Measurements from ENCODE around the gene RGSL1. TPM values are rescaled to one million over a fixed set of nuclear protein-coding genes. Genes with fewer than 3 reads are reported as not detected.
"Not testable (repeated sequence)": the region's sequence is repeated elsewhere in the genome, so short reads cannot be mapped to it uniquely, and the experiment has no call there.

RGSL1 gene
- total RNA-seq, 1 donor from 2014 or later = not detected

GRCh38 chr1:182444497-182444896, 5.4 kb upstream of the RGSL1 start:
- Histone ChIP-seq H3K27ac (ENCODE audit: low read depth, low read length) (no peak overlapping the region), H3K36me3 (ENCODE audit: control insufficient read depth in 3 of 3, insufficient read depth in 3 of 3, low read length in 3 of 3) (no peaks in the 10 kb centered on the region), H3K9ac (ENCODE audit: low read depth in 1 of 3, low read length in 3 of 3) (no peak overlapping the region), H3K27me3 (ENCODE audit: control insufficient read depth in 3 of 3, insufficient read depth in 3 of 3, low read length in 3 of 3) (no peaks in the 10 kb centered on the region), H3K9me3 (ENCODE audit: control insufficient read depth in 3 of 3, low read length in 3 of 3) (no peaks in the 10 kb centered on the region), H3K4me3 (ENCODE audit: low read length in 3 of 3) (no peak overlapping the region), H3K4me1 (ENCODE audit: control insufficient read depth in 3 of 3, insufficient read depth in 3 of 3, low read length in 3 of 3) (peaks cover 0 to 2% (median 0%) of the 10 kb centered on the region in 3 donors)

- no peaks in the 10 kb centered on the region for H3K36me3 ChIP-seq (ENCODE audit: control insufficient read depth in 3 of 3, insufficient read depth in 3 of 3, low read length in 3 of 3)
- H3K9me3 ChIP-seq (ENCODE audit: control insufficient read depth in 3 of 3, low read length in 3 of 3) = no peaks in the 10 kb centered on the region
- no peak overlapping the region for H3K4me3 ChIP-seq (ENCODE audit: low read length in 3 of 3)
- no peak overlapping the region for H3K9ac ChIP-seq (ENCODE audit: low read depth in 1 of 3, low read length in 3 of 3)
- H3K27me3 ChIP-seq (ENCODE audit: control insufficient read depth in 3 of 3, insufficient read depth in 3 of 3, low read length in 3 of 3) = no peaks in the 10 kb centered on the region
- H3K4me1 ChIP-seq (ENCODE audit: control insufficient read depth in 3 of 3, insufficient read depth in 3 of 3, low read length in 3 of 3) = peaks cover 0 to 2% (median 0%) of the 10 kb centered on the region in 3 donors
- H3K27ac ChIP-seq (ENCODE audit: low read depth, low read length) = no peak overlapping the region
Observed at GRCh38 chr1:182446033-182446669, 3.8 kb upstream of the RGSL1 start.

GRCh38 chr1:182447124-182447523, 2.8 kb upstream of the RGSL1 start:
- not testable (repeated sequence) for H3K36me3 ChIP-seq (ENCODE audit: control insufficient read depth in 3 of 3, insufficient read depth in 3 of 3, low read length in 3 of 3); H3K4me3 ChIP-seq (ENCODE audit: low read length in 3 of 3); H3K27me3 ChIP-seq (ENCODE audit: control insufficient read depth in 3 of 3, insufficient read depth in 3 of 3, low read length in 3 of 3); H3K9me3 ChIP-seq (ENCODE audit: control insufficient read depth in 3 of 3, low read length in 3 of 3); H3K9ac ChIP-seq (ENCODE audit: low read depth in 1 of 3, low read length in 3 of 3); H3K4me1 ChIP-seq (ENCODE audit: control insufficient read depth in 3 of 3, insufficient read depth in 3 of 3, low read length in 3 of 3); H3K27ac ChIP-seq (ENCODE audit: low read depth, low read length)

- Histone ChIP-seq H3K4me3 (ENCODE audit: low read length in 3 of 3) (no peak overlapping the region), H3K9me3 (ENCODE audit: control insufficient read depth in 3 of 3, low read length in 3 of 3) (no peaks in the 10 kb centered on the region), H3K27me3 (ENCODE audit: control insufficient read depth in 3 of 3, insufficient read depth in 3 of 3, low read length in 3 of 3) (no peaks in the 10 kb centered on the region), H3K27ac (ENCODE audit: low read depth, low read length) (no peak overlapping the region), H3K4me1 (ENCODE audit: control insufficient read depth in 3 of 3, insufficient read depth in 3 of 3, low read length in 3 of 3) (peaks cover 0 to 2% (median 0%) of the 10 kb centered on the region in 3 donors), H3K9ac (ENCODE audit: low read depth in 1 of 3, low read length in 3 of 3) (no peak overlapping the region), H3K36me3 (ENCODE audit: control insufficient read depth in 3 of 3, insufficient read depth in 3 of 3, low read length in 3 of 3) (no peaks in the 10 kb centered on the region)
Observed at GRCh38 chr1:182447660-182448059, 2.3 kb upstream of the RGSL1 start.

GRCh38 chr1:182453631-182454030, 3.7 kb downstream of the RGSL1 start:
- no peak overlapping the region for H3K27ac ChIP-seq (ENCODE audit: low read depth, low read length)
- H3K9ac ChIP-seq (ENCODE audit: low read depth in 1 of 3, low read length in 3 of 3) = no peak overlapping the region
- no peaks in the 10 kb centered on the region for H3K4me1 ChIP-seq (ENCODE audit: control insufficient read depth in 3 of 3, insufficient read depth in 3 of 3, low read length in 3 of 3)
- H3K9me3 ChIP-seq (ENCODE audit: control insufficient read depth in 3 of 3, low read length in 3 of 3) = no peaks in the 10 kb centered on the region
- no peaks in the 10 kb centered on the region for H3K27me3 ChIP-seq (ENCODE audit: control insufficient read depth in 3 of 3, insufficient read depth in 3 of 3, low read length in 3 of 3)
- no peaks in the 10 kb centered on the region for H3K36me3 ChIP-seq (ENCODE audit: control insufficient read depth in 3 of 3, insufficient read depth in 3 of 3, low read length in 3 of 3)
- no peak overlapping the region for H3K4me3 ChIP-seq (ENCODE audit: low read length in 3 of 3)

- Histone ChIP-seq H3K27me3 (ENCODE audit: control insufficient read depth in 3 of 3, insufficient read depth in 3 of 3, low read length in 3 of 3) (no peaks in the 10 kb centered on the region), H3K27ac (ENCODE audit: low read depth, low read length) (no peak overlapping the region), H3K9ac (ENCODE audit: low read depth in 1 of 3, low read length in 3 of 3) (no peak overlapping the region), H3K4me1 (ENCODE audit: control insufficient read depth in 3 of 3, insufficient read depth in 3 of 3, low read length in 3 of 3) (no peaks in the 10 kb centered on the region), H3K4me3 (ENCODE audit: low read length in 3 of 3) (no peak overlapping the region), H3K36me3 (ENCODE audit: control insufficient read depth in 3 of 3, insufficient read depth in 3 of 3, low read length in 3 of 3) (no peaks in the 10 kb centered on the region), H3K9me3 (ENCODE audit: control insufficient read depth in 3 of 3, low read length in 3 of 3) (no peaks in the 10 kb centered on the region)
Observed at GRCh38 chr1:182457844-182458243, 7.9 kb downstream of the RGSL1 start.

- Histone ChIP-seq H3K4me3 (ENCODE audit: low read length in 3 of 3) (no peak overlapping the region), H3K9me3 (ENCODE audit: control insufficient read depth in 3 of 3, low read length in 3 of 3) (no peaks in the 10 kb centered on the region), H3K36me3 (ENCODE audit: control insufficient read depth in 3 of 3, insufficient read depth in 3 of 3, low read length in 3 of 3) (no peaks in the 10 kb centered on the region), H3K27ac (ENCODE audit: low read depth, low read length) (no peak overlapping the region), H3K27me3 (ENCODE audit: control insufficient read depth in 3 of 3, insufficient read depth in 3 of 3, low read length in 3 of 3) (no peaks in the 10 kb centered on the region), H3K4me1 (ENCODE audit: control insufficient read depth in 3 of 3, insufficient read depth in 3 of 3, low read length in 3 of 3) (no peaks in the 10 kb centered on the region), H3K9ac (ENCODE audit: low read depth in 1 of 3, low read length in 3 of 3) (no peak overlapping the region)
Observed at GRCh38 chr1:182459949-182460348, 10.0 kb downstream of the RGSL1 start.

- no peaks in the 10 kb centered on the region for H3K9me3 ChIP-seq (ENCODE audit: control insufficient read depth in 3 of 3, low read length in 3 of 3)
- no peaks in the 10 kb centered on the region for H3K27me3 ChIP-seq (ENCODE audit: control insufficient read depth in 3 of 3, insufficient read depth in 3 of 3, low read length in 3 of 3)
- H3K36me3 ChIP-seq (ENCODE audit: control insufficient read depth in 3 of 3, insufficient read depth in 3 of 3, low read length in 3 of 3) = no peaks in the 10 kb centered on the region
- no peak overlapping the region for H3K9ac ChIP-seq (ENCODE audit: low read depth in 1 of 3, low read length in 3 of 3)
- H3K4me3 ChIP-seq (ENCODE audit: low read length in 3 of 3) = no peak overlapping the region
- H3K27ac ChIP-seq (ENCODE audit: low read depth, low read length) = no peak overlapping the region
- H3K4me1 ChIP-seq (ENCODE audit: control insufficient read depth in 3 of 3, insufficient read depth in 3 of 3, low read length in 3 of 3) = no peaks in the 10 kb centered on the region
Observed at GRCh38 chr1:182460550-182460951, 10.6 kb downstream of the RGSL1 start.

GRCh38 chr1:182473556-182473955, 23.6 kb downstream of the RGSL1 start:
- Histone ChIP-seq H3K4me1 (ENCODE audit: control insufficient read depth in 3 of 3, insufficient read depth in 3 of 3, low read length in 3 of 3) (no peaks in the 10 kb centered on the region), H3K9ac (ENCODE audit: low read depth in 1 of 3, low read length in 3 of 3) (no peak overlapping the region), H3K27ac (ENCODE audit: low read depth, low read length) (no peak overlapping the region), H3K9me3 (ENCODE audit: control insufficient read depth in 3 of 3, low read length in 3 of 3) (peaks cover 0 to under 1% (median 0%) of the 10 kb centered on the region in 3 donors), H3K4me3 (ENCODE audit: low read length in 3 of 3) (no peak overlapping the region), H3K36me3 (ENCODE audit: control insufficient read depth in 3 of 3, insufficient read depth in 3 of 3, low read length in 3 of 3) (no peaks in the 10 kb centered on the region), H3K27me3 (ENCODE audit: control insufficient read depth in 3 of 3, insufficient read depth in 3 of 3, low read length in 3 of 3) (peaks cover 0 to 3% (median 0%) of the 10 kb centered on the region in 3 donors)

GRCh38 chr1:182476625-182477024, 26.7 kb downstream of the RGSL1 start:
- Histone ChIP-seq H3K4me3 (ENCODE audit: low read length in 3 of 3) (no peak overlapping the region), H3K4me1 (ENCODE audit: control insufficient read depth in 3 of 3, insufficient read depth in 3 of 3, low read length in 3 of 3) (no peaks in the 10 kb centered on the region), H3K9me3 (ENCODE audit: control insufficient read depth in 3 of 3, low read length in 3 of 3) (peaks cover 0 to 4% (median 0%) of the 10 kb centered on the region in 3 donors), H3K27me3 (ENCODE audit: control insufficient read depth in 3 of 3, insufficient read depth in 3 of 3, low read length in 3 of 3) (peaks cover 0 to 3% (median 0%) of the 10 kb centered on the region in 3 donors), H3K9ac (ENCODE audit: low read depth in 1 of 3, low read length in 3 of 3) (no peak overlapping the region), H3K27ac (ENCODE audit: low read depth, low read length) (no peak overlapping the region), H3K36me3 (ENCODE audit: control insufficient read depth in 3 of 3, insufficient read depth in 3 of 3, low read length in 3 of 3) (no peaks in the 10 kb centered on the region)

All from skeletal muscle tissue (tissue), 4 donors.